ENCODE measurements around the gene LRRC55. TPM values are rescaled to one million over a fixed set of nuclear protein-coding genes. Genes with fewer than 3 reads are reported as not detected.

The LRRC55 gene
- polyA plus RNA-seq, 1 experiment = not detected

GRCh38 chr11:57175478-57175877, 6.3 kb upstream of the LRRC55 start:
- peaks cover 3% of the 10 kb centered on the region; the same call in 1 of the 2 replicates for H3K27me3 ChIP-seq (ENCODE audit: control insufficient read depth, insufficient read depth, low read length)
- H3K4me3 ChIP-seq (ENCODE audit: low read depth, low read length) = no peak overlapping the region
- H3K36me3 ChIP-seq (ENCODE audit: control insufficient read depth, insufficient read depth, low read length) = no peaks in the 10 kb centered on the region
- no peak for DNase-seq (ENCODE audit: low read depth)
- CTCF ChIA-PET = no interaction called here
- POLR2A ChIA-PET = no interaction called here
- TF ChIP-seq CTCF (IDR thresholded peaks at IDR 0.05; ENCODE audit: insufficient read depth, low read depth, low read length) = no peak

- CTCF ChIA-PET = interaction anchor here (0.7 to 1.4 kb wide), 2 partner anchors 28 to 71 kb away, joined by 3 to 5 read pairs; no protein-coding TSS in a partner anchor
- no peak for DNase-seq (ENCODE audit: low read depth)
- Histone ChIP-seq H3K36me3 (ENCODE audit: control insufficient read depth, insufficient read depth, low read length) (no peaks in the 10 kb centered on the region), H3K4me3 (ENCODE audit: low read depth, low read length) (no peak overlapping the region), H3K27me3 (ENCODE audit: control insufficient read depth, insufficient read depth, low read length) (peaks cover 6% of the 10 kb centered on the region; the same call in 1 of the 2 replicates)
- TF ChIP-seq CTCF (IDR thresholded peaks at IDR 0.05; ENCODE audit: insufficient read depth, low read depth, low read length) = no peak
- POLR2A ChIA-PET = no interaction called here
Measured at GRCh38 chr11:57178334-57178733, 3.4 kb upstream of the LRRC55 start.

GRCh38 chr11:57179681-57180080, 2.1 kb upstream of the LRRC55 start:
- H3K4me3 ChIP-seq (ENCODE audit: low read depth, low read length) = no peak overlapping the region
- no peaks in the 10 kb centered on the region for H3K36me3 ChIP-seq (ENCODE audit: control insufficient read depth, insufficient read depth, low read length)
- no peak for TF ChIP-seq CTCF (IDR thresholded peaks at IDR 0.05; ENCODE audit: insufficient read depth, low read depth, low read length)
- ChIA-PET POLR2A (no interaction called here), CTCF (no interaction called here)
- no peak for DNase-seq (ENCODE audit: low read depth)
- peaks cover 6% of the 10 kb centered on the region; the same call in 1 of the 2 replicates for H3K27me3 ChIP-seq (ENCODE audit: control insufficient read depth, insufficient read depth, low read length)

- no peak for TF ChIP-seq CTCF (IDR thresholded peaks at IDR 0.05; ENCODE audit: insufficient read depth, low read depth, low read length)
- no peak for DNase-seq (ENCODE audit: low read depth)
- Histone ChIP-seq H3K27me3 (ENCODE audit: control insufficient read depth, insufficient read depth, low read length) (peaks cover 6% of the 10 kb centered on the region; the same call in 1 of the 2 replicates), H3K36me3 (ENCODE audit: control insufficient read depth, insufficient read depth, low read length) (no peaks in the 10 kb centered on the region), H3K4me3 (ENCODE audit: low read depth, low read length) (no peak overlapping the region)
- CTCF ChIA-PET = no interaction called here
- POLR2A ChIA-PET = no interaction called here
Measured at GRCh38 chr11:57180081-57180561, 1.6 kb upstream of the LRRC55 start.

- ChIA-PET CTCF (no interaction called here), POLR2A (no interaction called here)
- Histone ChIP-seq H3K27me3 (ENCODE audit: control insufficient read depth, insufficient read depth, low read length) (peaks cover 6% of the 10 kb centered on the region; the same call in 1 of the 2 replicates), H3K36me3 (ENCODE audit: control insufficient read depth, insufficient read depth, low read length) (no peaks in the 10 kb centered on the region), H3K4me3 (ENCODE audit: low read depth, low read length) (no peak overlapping the region)
- no peak for TF ChIP-seq CTCF (IDR thresholded peaks at IDR 0.05; ENCODE audit: insufficient read depth, low read depth, low read length)
- no peak for DNase-seq (ENCODE audit: low read depth)
Measured at GRCh38 chr11:57180964-57181363, 789 bp upstream of the LRRC55 start.
